NCI-H1694 (cell line): ENCODE results near the gene RIPPLY3.

ENCODE experiments used
- DNase-seq: peaks from one replicate; lab custom pipeline; 2025; lab: John Stamatoyannopoulos, UW

Gene RIPPLY3, protein sequence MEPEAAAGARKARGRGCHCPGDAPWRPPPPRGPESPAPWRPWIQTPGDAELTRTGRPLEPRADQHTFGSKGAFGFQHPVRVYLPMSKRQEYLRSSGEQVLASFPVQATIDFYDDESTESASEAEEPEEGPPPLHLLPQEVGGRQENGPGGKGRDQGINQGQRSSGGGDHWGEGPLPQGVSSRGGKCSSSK

DNA sequence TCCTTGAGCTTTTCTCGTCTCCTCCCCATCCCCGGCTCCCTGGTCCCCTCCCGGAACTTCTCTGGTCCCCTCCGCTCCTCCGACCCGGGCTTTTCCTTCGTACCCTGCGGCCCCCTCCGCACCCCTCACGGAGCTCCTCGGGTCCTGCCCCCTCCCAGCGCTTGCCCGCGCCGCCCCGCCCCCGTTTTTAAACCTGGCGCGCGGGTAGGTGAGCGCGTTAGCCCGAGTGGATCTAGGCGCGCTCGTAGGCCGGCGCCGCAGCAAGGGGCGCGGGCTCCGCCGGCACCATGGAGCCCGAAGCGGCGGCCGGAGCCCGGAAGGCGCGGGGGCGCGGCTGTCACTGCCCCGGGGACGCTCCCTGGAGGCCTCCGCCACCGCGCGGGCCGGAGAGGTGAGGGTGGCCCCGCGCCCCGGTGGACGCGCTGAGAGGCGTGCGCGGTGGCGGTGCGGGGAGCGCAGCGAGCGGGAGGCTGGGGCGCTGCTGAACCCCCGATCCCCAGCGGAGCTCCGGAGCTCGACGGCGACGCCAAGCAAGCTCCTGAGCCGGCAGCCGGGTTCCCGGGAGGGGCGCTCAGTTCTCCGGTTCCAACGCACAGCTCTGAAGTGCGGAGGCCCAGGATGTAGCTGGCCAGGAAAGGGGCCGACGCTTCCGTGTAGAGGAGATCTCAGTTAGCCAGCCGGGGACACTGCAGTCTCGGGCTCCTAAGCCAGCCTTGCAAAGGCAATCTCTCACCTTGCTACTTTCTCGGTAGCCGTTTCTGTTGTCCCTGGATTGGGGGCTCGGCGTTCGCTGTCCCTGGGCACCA lies at the start of gene RIPPLY3:
TSS of gene RIPPLY3 (plus strand) at position 217 of the 806 bp plus-strand sequence. CDS start at position 288, 71 bp downstream.
- peak; percentile 15 for DNase-seq

DNA sequence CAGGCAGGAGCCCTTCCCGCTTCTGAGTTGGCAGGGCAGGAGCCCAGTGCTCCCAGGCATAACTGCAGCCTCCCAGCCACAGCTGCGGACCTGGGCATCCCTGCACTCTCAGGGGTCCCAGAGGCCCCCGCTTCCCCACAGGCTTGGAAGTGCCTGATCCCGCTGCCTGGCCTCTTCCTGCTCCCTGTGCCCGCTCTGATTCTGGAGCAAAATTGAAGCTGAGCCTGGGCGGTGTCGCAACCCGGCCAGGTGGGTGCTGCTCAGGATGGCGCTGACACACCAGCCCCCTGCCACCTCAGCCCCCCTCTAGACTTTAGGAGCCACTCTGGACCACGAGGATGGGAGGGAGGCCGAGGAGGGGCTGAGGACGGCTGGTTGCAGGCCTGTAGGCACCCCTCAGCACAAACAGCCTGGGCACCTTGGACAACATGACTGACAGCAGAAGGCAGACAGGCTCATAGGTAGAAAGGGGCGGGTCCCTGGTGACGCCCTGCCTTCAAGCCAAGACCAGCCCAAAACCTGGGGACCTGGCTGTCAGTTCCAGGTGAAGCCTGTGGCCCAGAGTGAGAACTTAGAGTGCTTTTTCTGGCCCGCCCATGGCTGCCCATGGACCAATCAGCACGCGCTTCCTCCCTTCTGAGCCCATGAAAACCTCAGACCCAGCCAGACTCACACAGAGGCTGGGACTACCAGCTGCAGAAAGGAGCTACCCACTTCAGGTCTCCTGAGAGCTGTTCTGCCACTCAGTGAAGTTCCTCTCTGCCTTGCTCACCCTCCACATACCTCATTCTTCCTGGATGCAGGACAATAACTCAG lies 47.3 kb upstream of the RIPPLY3 start:
- DNase-seq = no peak

- no peak for DNase-seq
These were observed 45.7 kb upstream of the RIPPLY3 start for GRCh38 chr21:36960676-36961284.

DNA sequence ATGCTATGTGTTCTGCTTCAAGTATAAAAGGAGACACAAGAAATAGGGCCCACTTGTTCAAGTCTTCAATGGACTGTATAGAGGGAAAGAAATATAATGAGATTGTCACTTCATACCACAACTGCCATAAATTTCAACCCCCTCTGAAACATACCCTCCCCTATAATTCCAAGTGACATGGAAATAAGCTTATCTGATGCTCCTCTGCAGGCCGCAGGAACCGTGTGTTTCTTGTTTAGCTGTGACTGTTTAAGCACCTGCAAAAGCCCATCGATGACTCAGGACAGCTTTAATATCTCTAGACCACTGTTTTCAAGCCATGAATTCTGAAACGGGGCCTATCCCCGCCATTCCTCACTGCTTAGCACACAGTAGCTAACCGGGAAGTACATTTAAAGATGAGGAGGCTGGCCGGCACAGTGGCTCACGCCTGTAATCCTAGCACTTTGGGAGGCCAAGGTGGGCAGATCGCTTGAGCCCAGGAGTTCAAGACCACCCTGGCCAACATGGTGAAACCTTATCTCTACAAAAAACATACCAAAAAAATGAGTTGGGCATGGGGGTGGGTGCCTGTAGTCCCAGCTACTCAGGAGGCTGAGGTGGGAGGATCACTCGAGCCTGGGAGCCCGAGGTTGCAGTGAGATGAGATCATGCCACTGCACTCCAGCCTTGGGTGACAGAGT lies 44.3 kb upstream of the RIPPLY3 start:
- DNase-seq = no peak

GRCh38 chr21:36964398-36964797 lies 42.1 kb upstream of the RIPPLY3 start:
- DNase-seq = no peak

DNA sequence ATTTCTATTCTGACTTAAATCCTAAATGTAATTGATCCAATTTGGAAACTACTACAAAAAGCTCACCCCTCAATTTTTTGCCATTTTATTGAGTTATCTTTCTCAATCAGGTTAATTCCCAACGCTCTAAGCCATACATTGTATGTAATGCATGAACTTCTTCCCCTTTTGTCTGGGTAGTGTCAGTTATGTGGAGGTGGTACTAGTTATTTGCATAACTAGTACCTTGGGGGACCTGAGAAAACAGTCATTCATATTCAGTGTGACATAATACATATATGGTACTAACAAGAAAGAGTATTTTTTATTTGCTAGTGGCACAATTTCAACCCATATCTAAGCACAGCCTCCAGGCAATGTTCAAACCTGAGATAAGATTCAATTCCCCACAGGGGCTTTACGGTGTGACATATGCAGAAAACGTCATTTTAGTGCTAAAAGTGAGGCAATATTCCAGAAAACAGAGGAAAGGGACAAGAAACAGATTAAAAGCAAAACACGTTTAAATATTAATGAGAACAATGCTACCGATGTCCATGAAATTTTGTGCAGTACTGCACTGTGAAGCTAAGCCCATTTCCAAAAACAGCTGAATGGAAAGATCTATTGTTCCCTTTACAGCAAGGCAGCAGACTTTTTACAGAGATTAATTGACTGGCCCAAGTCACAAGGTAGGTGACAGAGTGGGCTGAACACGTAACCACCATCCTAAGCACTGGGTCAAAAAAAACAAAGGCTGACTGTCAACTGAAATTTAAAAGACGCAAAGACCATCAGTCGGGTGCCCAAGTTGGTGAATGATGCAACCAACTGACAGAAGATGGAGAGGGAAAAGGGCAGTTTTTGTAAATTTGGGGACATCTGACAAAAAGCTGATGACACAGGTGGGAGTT lies 41.4 kb upstream of the RIPPLY3 start:
- no peak for DNase-seq

DNA sequence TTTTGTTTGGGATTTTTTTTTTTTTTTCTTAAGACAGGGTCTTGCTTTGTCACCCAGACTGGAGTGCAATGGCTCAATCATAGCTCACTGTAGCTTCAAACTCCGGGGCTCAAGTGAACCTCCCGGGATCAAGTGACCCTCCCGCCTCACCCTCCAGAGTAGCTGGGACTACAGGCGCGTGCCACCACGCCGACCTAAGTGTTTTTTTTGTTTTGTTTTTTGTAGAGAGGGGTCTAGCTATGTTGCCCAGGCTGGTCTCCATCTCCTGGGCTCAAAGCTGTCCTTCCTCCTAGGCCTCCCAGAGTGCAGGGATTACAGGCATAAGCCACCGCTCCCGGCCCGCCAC lies 40.8 kb upstream of the RIPPLY3 start:
- no peak for DNase-seq

- peak; percentile 47 for DNase-seq
These were observed 40.3 kb upstream of the RIPPLY3 start, which contains the start of gene HLCS for GRCh38 chr21:36966066-36966820. Gene HLCS (minus strand): TSS chr21:36966669. CDS start chr21:36966638, 31 bp downstream.

DNA sequence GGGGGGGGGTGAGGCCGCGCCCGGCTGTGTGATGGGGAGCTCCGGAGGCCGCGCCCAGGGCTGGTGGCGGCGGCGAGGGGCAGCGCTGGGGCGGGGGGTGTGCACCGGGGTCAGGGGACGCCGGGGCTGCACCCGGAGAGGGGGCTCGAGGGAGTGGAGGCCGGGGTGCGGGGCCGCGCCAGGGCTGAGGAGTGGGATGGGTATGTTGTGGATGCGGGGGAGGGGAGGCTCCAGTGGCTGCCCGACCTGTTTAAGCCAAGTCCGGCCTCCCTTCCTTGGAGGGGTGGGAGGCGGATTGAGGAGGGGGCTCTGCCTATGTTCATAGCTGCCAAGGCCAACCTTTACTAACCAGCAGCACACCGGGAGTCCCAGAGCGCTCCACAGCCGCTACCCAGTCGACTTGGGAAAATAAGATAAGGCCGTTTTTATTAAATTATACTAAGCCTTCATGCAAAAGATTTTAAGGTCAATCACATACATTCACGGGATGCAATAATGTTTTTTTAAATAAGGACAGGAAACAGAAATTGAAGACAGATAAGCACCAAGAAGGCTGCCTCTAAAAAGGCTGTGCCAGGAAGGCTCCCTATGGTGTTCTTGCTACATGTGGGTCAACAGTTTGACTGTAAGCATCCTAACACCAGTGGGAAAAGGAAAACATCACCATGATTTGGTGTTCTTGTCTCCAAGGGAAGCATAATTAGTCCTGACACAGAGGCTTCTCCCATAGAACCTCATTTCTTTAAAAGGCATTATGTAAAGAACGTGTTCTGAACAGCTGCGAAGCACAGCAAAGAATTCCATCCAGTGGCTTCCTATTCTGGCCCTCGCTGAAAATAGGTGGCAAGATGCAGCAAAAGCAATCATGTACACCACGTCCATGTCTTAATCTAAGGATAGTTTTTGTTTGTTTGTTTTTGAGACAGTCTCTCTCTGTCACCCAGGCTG lies 39.4 kb upstream of the RIPPLY3 start:
- DNase-seq = no peak

GRCh38 chr21:36968414-36968813 lies 38.1 kb upstream of the RIPPLY3 start:
- DNase-seq = no peak

- no peak for DNase-seq
These were observed 37.5 kb upstream of the RIPPLY3 start for GRCh38 chr21:36968976-36969375.

DNA sequence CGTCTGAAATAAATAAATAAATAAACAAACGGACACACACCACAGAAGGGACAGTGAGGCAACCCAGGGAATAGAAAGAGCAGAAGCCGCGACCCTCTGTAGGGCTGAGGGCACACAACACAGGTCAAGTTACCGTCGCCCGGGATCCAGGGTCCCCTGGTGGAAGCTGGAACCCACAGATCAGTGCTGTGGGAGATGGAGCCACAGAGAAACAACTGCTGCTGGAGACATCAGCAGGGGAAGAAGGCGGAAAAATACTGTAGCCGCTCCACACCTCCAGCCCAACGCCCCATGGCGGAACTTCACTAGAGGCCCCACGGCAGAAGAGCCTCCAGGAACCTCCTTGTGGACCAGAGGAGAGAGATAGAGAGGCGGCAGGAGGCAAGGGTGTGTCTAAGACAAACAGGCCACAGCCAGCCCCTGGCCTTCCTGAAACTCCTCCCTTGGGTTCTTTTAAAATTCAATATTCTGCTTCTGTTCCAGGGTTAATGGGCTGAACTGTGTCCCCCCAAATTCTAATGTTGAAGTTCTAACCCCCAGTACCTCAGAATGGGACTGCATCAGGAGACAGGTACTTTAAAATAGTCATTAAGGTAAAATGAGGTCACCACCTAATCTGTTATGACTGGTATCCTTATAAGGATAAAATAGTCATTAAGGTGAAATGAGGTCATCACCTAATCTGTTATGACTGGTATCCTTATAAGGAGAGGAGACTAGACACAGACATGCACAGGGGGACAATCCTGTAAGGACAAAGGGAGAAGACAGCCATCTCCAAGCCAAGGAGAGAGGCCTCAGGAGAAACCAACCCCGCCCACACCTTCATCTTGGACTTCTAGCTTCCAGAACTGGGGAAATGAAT lies 32.3 kb upstream of the RIPPLY3 start:
- no peak for DNase-seq

DNA sequence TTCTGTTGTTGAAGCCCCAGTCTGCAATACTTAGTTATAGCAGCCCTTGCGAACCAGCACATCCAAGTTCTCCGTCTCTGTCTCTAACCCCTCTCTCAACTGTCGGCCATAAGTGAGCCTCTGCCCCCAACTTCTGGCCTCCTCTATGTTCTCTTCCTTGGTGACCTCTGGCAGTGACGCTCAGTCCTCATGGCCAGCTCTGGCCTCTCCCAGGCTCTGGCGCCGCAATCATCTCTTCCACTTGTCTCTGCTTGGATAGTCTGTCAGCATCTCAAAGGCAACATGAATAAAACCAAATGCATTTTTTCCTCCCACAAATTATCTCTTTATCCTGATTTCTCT lies 31.7 kb upstream of the RIPPLY3 start:
- no peak for DNase-seq

DNA sequence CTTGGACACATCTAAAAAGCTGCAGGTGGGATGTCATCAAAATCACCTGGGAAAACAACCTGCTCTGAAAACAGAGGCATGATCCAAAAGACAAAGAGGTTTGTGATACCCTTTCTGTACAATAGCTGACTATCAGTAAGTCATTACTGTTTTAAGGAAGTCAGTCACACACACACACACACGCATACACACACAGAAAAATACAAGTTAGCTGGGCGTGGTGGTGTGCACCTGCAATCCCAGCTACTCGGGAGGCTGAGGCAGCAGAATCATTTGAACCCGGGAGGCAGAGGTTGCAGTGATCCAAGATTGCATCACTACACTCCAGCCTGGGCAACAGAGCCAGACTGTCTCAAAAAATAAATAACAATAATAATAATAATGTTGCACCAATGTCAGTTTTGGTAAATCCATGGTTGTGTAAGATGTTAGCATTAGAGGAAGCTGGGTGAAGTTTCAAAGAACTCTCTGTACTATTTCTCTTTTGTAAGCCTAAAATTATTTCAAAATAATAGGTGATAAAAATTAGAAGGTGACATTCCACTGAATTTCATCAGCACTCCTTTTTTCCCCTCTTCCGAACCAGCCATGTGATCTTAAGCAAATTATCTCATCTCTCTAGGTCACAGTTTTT lies 30.2 kb upstream of the RIPPLY3 start:
- no peak for DNase-seq

GRCh38 chr21:36976882-36977651 lies 29.4 kb upstream of the RIPPLY3 start:
- DNase-seq = peak; percentile 72

DNA sequence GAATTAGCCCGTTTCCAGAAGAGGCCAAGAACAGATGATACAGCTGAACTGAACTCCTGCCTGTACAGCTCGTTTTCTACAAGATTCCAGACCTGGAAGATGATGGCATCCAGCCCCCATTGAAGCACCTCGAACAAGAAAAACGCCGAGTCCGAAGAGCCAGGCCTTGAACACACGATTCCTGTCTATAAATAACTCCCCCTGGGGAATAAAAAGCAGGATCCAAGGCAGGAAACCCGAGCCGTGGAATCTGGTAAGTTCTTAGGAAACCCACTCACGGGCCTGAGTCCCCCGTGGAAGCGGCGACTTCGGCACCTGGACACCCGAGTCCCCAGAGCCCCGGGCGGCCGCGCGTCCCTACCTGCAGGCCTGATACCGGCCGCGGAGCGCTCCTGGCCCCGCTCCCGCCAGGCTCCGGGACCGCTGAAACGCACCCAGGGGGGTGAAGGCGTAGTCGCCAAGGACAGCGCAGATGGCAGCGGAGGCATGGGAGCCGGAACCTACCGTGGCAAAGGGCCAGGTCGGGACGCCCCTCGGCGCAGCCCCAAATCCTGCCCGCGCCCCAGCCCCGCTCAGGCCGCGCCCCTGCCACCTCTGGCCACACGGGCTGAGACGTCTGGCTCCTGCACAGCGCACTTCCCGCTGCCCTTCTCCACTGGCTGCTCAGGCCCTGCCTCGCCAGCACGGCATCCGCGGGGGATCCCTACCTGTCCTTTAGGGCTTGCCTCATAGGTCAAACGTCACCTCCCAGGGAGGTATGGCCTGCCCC lies 26.0 kb upstream of the RIPPLY3 start:
- DNase-seq = no peak
